Suprapubic skin (tissue), 3 donors: ENCODE measurements around the gene SLC39A7.

Source experiments
- CTCF ChIP-seq, 2 donors: fragments of 200-600 bp in 1 of 2; fragments of 450-650 bp in 1 of 2; sonication (generic) in 1 of 2; IDR thresholded peaks; one replicate each; pipeline ENCODE4 v1.5.1; 2016 to 2019; ENCODE audit warnings: antibody characterized with exemption in 2 of 2, mild to moderate bottlenecking in 1 of 2, moderate library complexity in 1 of 2
- POLR2AphosphoS5 ChIP-seq, 3 donors: sonication (generic); formaldehyde crosslinking; IDR thresholded peaks; one replicate each; pipeline ENCODE4 v1.6.1; 2017; ENCODE audit warnings: antibody characterized with exemption in 3 of 3

DNA sequence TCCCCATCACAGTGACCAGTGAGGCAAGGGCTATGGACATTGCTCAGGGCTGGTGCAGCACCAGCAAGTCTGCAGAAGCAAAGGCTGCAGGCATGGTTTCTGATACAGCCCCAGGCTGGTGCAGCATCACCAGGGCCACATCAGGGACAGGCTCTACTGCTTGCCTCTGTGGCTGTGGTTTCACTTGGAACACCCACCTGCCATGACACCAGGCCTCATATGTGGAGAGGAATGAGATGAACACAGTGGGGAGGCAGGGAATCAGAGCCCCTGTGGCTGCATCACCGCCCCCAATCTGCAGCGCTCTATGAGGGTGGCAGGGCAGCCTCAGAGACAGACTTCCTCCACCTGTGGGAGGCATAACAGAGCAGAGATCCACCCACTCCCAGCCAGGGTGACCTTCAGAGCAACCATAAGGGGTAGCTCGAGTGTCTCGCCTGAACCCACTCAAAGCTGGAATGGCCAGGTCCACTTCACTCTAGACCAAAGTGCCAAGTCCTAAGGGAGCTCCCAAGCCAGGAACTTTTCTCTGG lies 15.5 kb downstream of the SLC39A7 start:
- no peak for TF ChIP-seq POLR2AphosphoS5 (IDR thresholded peaks at IDR 0.05)
- no peak for TF ChIP-seq CTCF (IDR thresholded peaks at IDR 0.05)
